Smooth muscle cell (in vitro differentiated cells): ENCODE measurements around the gene CASP9. TPM values are rescaled to one million over a fixed set of nuclear protein-coding genes. Genes with fewer than 3 reads are reported as not detected.

Experiments used
- DNase-seq: peaks from one replicate; lab custom pipeline; 2025; ENCODE audit not compliant: unreplicated experiment; lab: John Stamatoyannopoulos, UW
- H2AFZ ChIP-seq: fragments of 200-600 bp; sonication (generic); 2 replicates; pipeline ENCODE4 v1.6.0; 2016; ENCODE audit warnings: antibody characterized with exemption, low read depth, mild to moderate bottlenecking
- H3F3A ChIP-seq: fragments of 200-600 bp; sonication (generic); 2 replicates; pipeline ENCODE4 v1.6.0; 2017; ENCODE audit warnings: antibody characterized with exemption, low read depth
- H3K27ac ChIP-seq: fragments of 200-600 bp; sonication (generic); 2 replicates; pipeline ENCODE4 v1.5.1; 2016; ENCODE audit warnings: low read depth, mild to moderate bottlenecking
- H3K27me3 ChIP-seq: fragments of 200-600 bp; sonication (generic); 2 replicates; pipeline ENCODE4 v1.6.1; 2016; ENCODE audit warnings: low read depth, mild to moderate bottlenecking
- H3K36me3 ChIP-seq: fragments of 200-600 bp; sonication (generic); 2 replicates; pipeline ENCODE4 v1.5.1; 2016; ENCODE audit warnings: low read depth
- H3K4me1 ChIP-seq: fragments of 200-600 bp; sonication (generic); 2 replicates; pipeline ENCODE4 v1.5.1; 2016; ENCODE audit warnings: low read depth
- H3K4me2 ChIP-seq: fragments of 200-600 bp; sonication (generic); 2 replicates; pipeline ENCODE4 v1.6.0; 2016; ENCODE audit warnings: mild to moderate bottlenecking
- H3K4me3 ChIP-seq: fragments of 200-600 bp; sonication (generic); 2 replicates; pipeline ENCODE4 v1.5.1; 2016; ENCODE audit warnings: mild to moderate bottlenecking
- H3K79me2 ChIP-seq: fragments of 200-600 bp; sonication (generic); 2 replicates; pipeline ENCODE4 v1.6.0; 2016; ENCODE audit warnings: low read depth, mild to moderate bottlenecking
- H3K9ac ChIP-seq: fragments of 200-600 bp; sonication (generic); 2 replicates; pipeline ENCODE4 v1.6.0; 2016; ENCODE audit warnings: low read depth
- H3K9me3 ChIP-seq: fragments of 200-600 bp; sonication (generic); replicated peaks from 2 replicates; pipeline ENCODE4 v1.5.1; 2016; ENCODE audit warnings: low read depth
- H4K20me1 ChIP-seq: fragments of 200-600 bp; sonication (generic); 2 replicates; pipeline ENCODE4 v1.6.0; 2016; ENCODE audit warnings: low read depth
- WGBS: methylation state at CpG from one replicate; pipeline ENCODE4 v1.1.7; 2016; ENCODE audit warnings: low lambda C conversion rate; 5-methylcytosine and 5-hydroxymethylcytosine counted together
- polyA plus RNA-seq: library from polyadenylated mRNA; unstranded; fragments of >200 nt; fragmentation: Nextera tagmentation; extraction: Ambion mirVana; gene quantifications from 2 replicates; pipeline ENCODE4 v1.2.1, GENCODE V29; 2016
- total RNA-seq: library from RNA; depleted of rRNA; stranded (reverse); fragments of >200 nt; gene quantifications from 2 replicates; pipeline ENCODE4 v1.2.3, GENCODE V29; 2014
- TF ChIP-seq, protein P1 (sequence below): fragments of 200-600 bp; sonication (generic); IDR thresholded peaks from 2 replicates; pipeline ENCODE4 v1.5.1; 2017; ENCODE audit warnings: borderline replicate concordance, mild to moderate bottlenecking, antibody characterized with exemption; ENCODE audit not compliant: insufficient read depth, poor library complexity, severe bottlenecking

CASP9 gene
- total and polyA plus RNA-seq, 2 experiments from 2014 or later = 4.2 to 4.8 TPM

DNA sequence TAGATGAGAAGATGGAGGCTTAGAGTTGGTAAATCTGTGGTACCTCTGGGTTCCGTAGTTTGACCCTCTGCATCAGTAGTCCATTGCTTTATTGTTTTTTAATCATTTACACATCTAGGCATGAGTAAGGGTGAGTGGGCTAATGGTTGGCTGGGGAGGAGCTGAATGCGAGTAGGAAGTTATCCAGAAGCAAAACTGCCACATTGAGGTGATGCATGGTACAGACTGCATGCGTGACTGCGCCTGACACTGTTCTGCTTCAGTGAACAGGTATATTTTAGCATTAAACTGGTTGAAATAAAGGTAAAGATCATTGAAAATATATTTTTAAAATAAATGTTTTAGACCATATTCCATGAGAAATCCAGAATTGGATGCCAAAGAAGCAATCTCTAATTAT is 7.0 kb upstream of the CASP9 start:
- TF ChIP-seq, protein P1, sequence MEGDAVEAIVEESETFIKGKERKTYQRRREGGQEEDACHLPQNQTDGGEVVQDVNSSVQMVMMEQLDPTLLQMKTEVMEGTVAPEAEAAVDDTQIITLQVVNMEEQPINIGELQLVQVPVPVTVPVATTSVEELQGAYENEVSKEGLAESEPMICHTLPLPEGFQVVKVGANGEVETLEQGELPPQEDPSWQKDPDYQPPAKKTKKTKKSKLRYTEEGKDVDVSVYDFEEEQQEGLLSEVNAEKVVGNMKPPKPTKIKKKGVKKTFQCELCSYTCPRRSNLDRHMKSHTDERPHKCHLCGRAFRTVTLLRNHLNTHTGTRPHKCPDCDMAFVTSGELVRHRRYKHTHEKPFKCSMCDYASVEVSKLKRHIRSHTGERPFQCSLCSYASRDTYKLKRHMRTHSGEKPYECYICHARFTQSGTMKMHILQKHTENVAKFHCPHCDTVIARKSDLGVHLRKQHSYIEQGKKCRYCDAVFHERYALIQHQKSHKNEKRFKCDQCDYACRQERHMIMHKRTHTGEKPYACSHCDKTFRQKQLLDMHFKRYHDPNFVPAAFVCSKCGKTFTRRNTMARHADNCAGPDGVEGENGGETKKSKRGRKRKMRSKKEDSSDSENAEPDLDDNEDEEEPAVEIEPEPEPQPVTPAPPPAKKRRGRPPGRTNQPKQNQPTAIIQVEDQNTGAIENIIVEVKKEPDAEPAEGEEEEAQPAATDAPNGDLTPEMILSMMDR = no peak
- no peak overlapping the region for H3K9ac ChIP-seq
- peaks cover 22% of the 10 kb centered on the region for H4K20me1 ChIP-seq
- H3K27me3 ChIP-seq = no peaks in the 10 kb centered on the region
- DNase-seq = no peak
- no peak overlapping the region for H3K4me3 ChIP-seq
- H3K27ac ChIP-seq = no peak overlapping the region
- H3F3A ChIP-seq = peaks cover under 1% of the 10 kb centered on the region
- no peaks in the 10 kb centered on the region for H3K36me3 ChIP-seq
- no peaks in the 10 kb centered on the region for H3K9me3 ChIP-seq
- no peak overlapping the region for H3K4me2 ChIP-seq
- no peak overlapping the region for H2AFZ ChIP-seq
- WGBS = 96% methylated on average over 4 of the region's 4 CpGs
- H3K79me2 ChIP-seq = peaks cover 48% of the 10 kb centered on the region
- peaks cover 14% of the 10 kb centered on the region for H3K4me1 ChIP-seq

DNA sequence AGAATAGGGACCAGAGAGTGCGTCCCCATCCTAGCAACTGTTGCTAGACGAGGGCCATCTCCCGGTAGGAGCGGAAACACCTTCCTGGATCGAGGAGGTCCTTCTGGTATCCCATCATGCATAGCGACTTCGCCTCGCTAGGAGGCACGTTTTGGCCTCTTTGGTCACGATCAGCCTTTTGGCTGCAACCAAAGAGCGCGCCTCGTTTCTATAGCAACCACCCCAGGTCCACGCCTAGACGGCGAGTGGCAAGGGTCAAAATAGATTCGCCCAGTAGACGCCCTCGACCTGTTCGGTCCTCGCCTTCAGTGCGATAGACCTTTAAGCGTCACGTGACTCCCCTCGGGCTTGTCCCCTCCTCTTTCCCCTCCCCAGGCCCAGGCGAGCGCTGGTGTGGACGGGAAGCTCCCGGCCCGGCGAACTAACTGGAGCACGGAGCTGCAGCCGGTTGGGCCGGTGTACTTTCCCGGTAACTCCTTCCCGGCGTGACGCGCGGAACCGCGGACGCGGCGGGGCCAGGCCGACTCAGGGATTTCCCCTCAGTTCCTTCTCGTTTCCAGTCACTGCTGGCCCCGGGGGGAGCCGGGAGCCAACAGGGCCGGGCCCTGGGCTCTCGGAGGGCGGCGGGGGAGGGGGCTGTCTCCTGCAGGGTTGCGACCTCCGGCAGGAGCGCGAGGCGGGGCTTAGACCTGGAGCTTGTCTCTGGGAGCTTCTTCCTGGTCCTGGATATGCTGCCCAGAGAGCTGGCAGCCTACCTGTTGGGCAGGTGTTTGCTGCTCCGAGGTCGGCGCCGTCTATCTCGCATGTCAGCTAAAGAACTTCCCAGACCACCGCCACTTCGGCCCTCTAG is 2.7 kb upstream of the CASP9 start, which contains the start of gene DNAJC16:
Gene DNAJC16, plus strand, starts transcription at position 359 of the 850 bp plus-strand sequence. CDS start 2,258 bp downstream, outside the sequence.
- peaks cover 39% of the 10 kb centered on the region for H3K79me2 ChIP-seq
- peak within 1 kb of the TSS; percentile 95 for H3K9ac ChIP-seq
- no peaks in the 10 kb centered on the region for H3K36me3 ChIP-seq
- peak within 1 kb of the TSS; percentile 87 for H3K4me3 ChIP-seq
- H3K27me3 ChIP-seq = no peaks in the 10 kb centered on the region
- DNase-seq = peak; percentile 91
- TF ChIP-seq, protein P1 = no peak
- under 1% methylated on average over 46 of the region's 65 CpGs for WGBS
- H3K9me3 ChIP-seq = no peaks in the 10 kb centered on the region
- peaks cover 8% of the 10 kb centered on the region for H4K20me1 ChIP-seq
- peak within 1 kb of the TSS; percentile 79 for H2AFZ ChIP-seq
- H3K4me2 ChIP-seq = peak within 1 kb of the TSS; percentile 95
- H3F3A ChIP-seq = peaks cover 8% of the 10 kb centered on the region
- peaks cover 27% of the 10 kb centered on the region for H3K4me1 ChIP-seq
- H3K27ac ChIP-seq = peak within 1 kb of the TSS; percentile 99

DNA sequence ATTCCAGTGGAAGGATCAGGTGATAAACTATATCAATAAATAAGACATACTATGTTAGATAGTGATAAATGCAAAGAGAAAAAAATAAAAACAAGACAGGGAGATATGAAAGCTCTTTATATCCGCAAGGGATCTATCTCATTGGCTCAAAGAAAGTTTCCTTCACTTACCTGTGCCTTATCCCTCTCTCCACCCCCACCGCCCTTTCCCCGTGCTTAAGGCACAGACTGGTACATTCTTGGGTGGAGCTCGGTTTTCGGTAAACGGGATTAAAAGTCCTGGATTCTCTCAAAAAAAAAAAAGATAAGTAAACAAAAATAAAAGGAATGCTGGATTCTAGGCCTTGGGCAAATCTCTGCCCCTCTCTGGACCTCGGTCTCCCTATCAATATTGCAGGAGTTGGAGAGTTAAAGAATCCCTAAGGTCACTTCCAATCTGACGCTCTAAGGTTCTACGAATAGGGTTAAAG is 2.0 kb upstream of the CASP9 start:
- WGBS = 7% methylated on average over 9 of the region's 9 CpGs
- Histone ChIP-seq H3K27me3 (no peaks in the 10 kb centered on the region), H3K4me3 (peak overlapping the region; percentile 87), H3K36me3 (no peaks in the 10 kb centered on the region), H3K79me2 (peaks cover 36% of the 10 kb centered on the region), H3K9me3 (no peaks in the 10 kb centered on the region), H3K9ac (peak overlapping the region; percentile 67), H3K4me1 (peaks cover 27% of the 10 kb centered on the region), H4K20me1 (peaks cover 6% of the 10 kb centered on the region), H3K27ac (peak overlapping the region; percentile 99), H3K4me2 (peak overlapping the region; percentile 79), H2AFZ (peak overlapping the region; percentile 49), H3F3A (peaks cover 8% of the 10 kb centered on the region)
- no peak for DNase-seq
- TF ChIP-seq, protein P1 = no peak
